Thoracic aorta (tissue), 2 donors: ENCODE measurements around the gene ASIC4. TPM values are rescaled to one million over a fixed set of nuclear protein-coding genes. Genes with fewer than 3 reads are reported as not detected.

Experiments used
- ATAC-seq: fragments of 150-250 bp; one replicate; pipeline ENCODE4 v1.8.0; 2017; ENCODE audit warnings: low read depth; ENCODE audit not compliant: insufficient number of reproducible peaks, low FRiP score
- DNase-seq: peaks from one replicate; pipeline ENCODE4 v3.0.0-alpha.2; 2020; ENCODE audit warnings: low spot score
- H3K27ac ChIP-seq, 2 donors: fragments of 200-600 bp; sonication (generic); 1 replicate in 1 of 2; 2 replicates in 1 of 2; pipeline ENCODE4 v1.5.1; 2016; ENCODE audit warnings: mild to moderate bottlenecking in 2 of 2, moderate library complexity in 2 of 2
- H3K27me3 ChIP-seq: fragments of 200-600 bp; sonication (generic); replicated peaks from 2 replicates; pipeline ENCODE4 v1.6.0; 2016; ENCODE audit warnings: mild to moderate bottlenecking; ENCODE audit not compliant: insufficient read depth
- H3K36me3 ChIP-seq: fragments of 200-600 bp; sonication (generic); one replicate; pipeline ENCODE4 v1.5.1; 2016
- H3K4me1 ChIP-seq, 2 donors: fragments of 200-600 bp; sonication (generic); 1 replicate in 1 of 2; 2 replicates in 1 of 2; pipeline versions ENCODE4 v1.5.1 to v1.6.0; 2016; ENCODE audit warnings: low read depth in 2 of 2, mild to moderate bottlenecking in 1 of 2; ENCODE audit not compliant: control insufficient read depth in 1 of 2
- H3K4me3 ChIP-seq: fragments of 200-600 bp; sonication (generic); 2 replicates; pipeline ENCODE4 v1.5.1; 2016; ENCODE audit warnings: mild to moderate bottlenecking
- H3K9me3 ChIP-seq: fragments of 200-600 bp; sonication (generic); 2 replicates; pipeline ENCODE4 v1.5.1; 2016
- CTCF ChIP-seq: fragments of 200-600 bp; sonication (generic); IDR thresholded peaks from one replicate; pipeline ENCODE4 v1.5.1; 2019; ENCODE audit warnings: antibody characterized with exemption
- total RNA-seq, 2 donors: library from RNA; depleted of rRNA; stranded (reverse); fragments of >200 nt; gene quantifications; one replicate each; pipeline versions ENCODE4 v1.1.0 to v1.2.3, GENCODE V29; 2016

Gene ASIC4
- total RNA-seq, 2 donors from 2014 or later: 0.41 TPM; not detected in 1

GRCh38 chr2:219537657-219538488, 23.6 kb downstream of the ASIC4 start:
- no peak overlapping the region for H3K27ac ChIP-seq
- no peak for TF ChIP-seq CTCF
- no peaks in the 10 kb centered on the region for H3K9me3 ChIP-seq
- DNase-seq: no peak
- peaks cover 26% of the 10 kb centered on the region for H3K36me3 ChIP-seq
- no peaks in the 10 kb centered on the region for H3K27me3 ChIP-seq
- peaks cover 9 to 14% of the 10 kb centered on the region in 2 donors for H3K4me1 ChIP-seq
- no peak for ATAC-seq
- no peak overlapping the region for H3K4me3 ChIP-seq

GRCh38 chr2:219538504-219538951, 24.2 kb downstream of the ASIC4 start:
- ATAC-seq (no peak), DNase-seq (no peak)
- H3K36me3 ChIP-seq: peaks cover 26% of the 10 kb centered on the region
- no peaks in the 10 kb centered on the region for H3K27me3 ChIP-seq
- H3K27ac ChIP-seq: no peak overlapping the region
- no peak for TF ChIP-seq CTCF
- no peak overlapping the region for H3K4me3 ChIP-seq
- peaks cover 9 to 15% of the 10 kb centered on the region in 2 donors for H3K4me1 ChIP-seq
- H3K9me3 ChIP-seq: no peaks in the 10 kb centered on the region

- Histone ChIP-seq H3K9me3 (no peaks in the 10 kb centered on the region), H3K27me3 (no peaks in the 10 kb centered on the region), H3K4me1 (peaks cover 10 to 16% of the 10 kb centered on the region in 2 donors), H3K27ac (no peak overlapping the region), H3K36me3 (peaks cover 26% of the 10 kb centered on the region), H3K4me3 (no peak overlapping the region)
- no peak for DNase-seq
- ATAC-seq: no peak
- TF ChIP-seq CTCF: no peak
Observed at GRCh38 chr2:219538956-219539788, 24.9 kb downstream of the ASIC4 start.

- Histone ChIP-seq H3K4me3 (no peak overlapping the region), H3K4me1 (peaks cover 15 to 24% of the 10 kb centered on the region in 2 donors), H3K36me3 (peaks cover 26% of the 10 kb centered on the region), H3K27me3 (no peaks in the 10 kb centered on the region), H3K27ac (no peak overlapping the region), H3K9me3 (no peaks in the 10 kb centered on the region)
- TF ChIP-seq CTCF: no peak
- ATAC-seq (no peak), DNase-seq (no peak)
Observed at GRCh38 chr2:219539926-219540678, 25.8 kb downstream of the ASIC4 start.
